NCI-H2029 (cell line): Measurements from ENCODE around the gene NAMPT.
"Not testable (repeated sequence)": the region's sequence is repeated elsewhere in the genome, so short reads cannot be mapped to it uniquely, and the experiment has no call there.

Experiments
- DNase-seq: peaks from one replicate; lab custom pipeline; 2025; lab: John Stamatoyannopoulos, UW

The NAMPT gene

GRCh38 chr7:106304568-106304967 is 19.8 kb upstream of the NAMPT start:
- DNase-seq: no peak

GRCh38 chr7:106298631-106299030 is 13.8 kb upstream of the NAMPT start:
- DNase-seq: not testable (repeated sequence)

GRCh38 chr7:106298155-106298554 is 13.4 kb upstream of the NAMPT start:
- DNase-seq: not testable (repeated sequence)

- no peak for DNase-seq
Measured at GRCh38 chr7:106294334-106294733, 9.6 kb upstream of the NAMPT start.

- DNase-seq: no peak
Measured at GRCh38 chr7:106291247-106291646, 6.5 kb upstream of the NAMPT start.

- DNase-seq: no peak
Measured at GRCh38 chr7:106290319-106290718, 5.5 kb upstream of the NAMPT start.

- no peak for DNase-seq
Measured at GRCh38 chr7:106289848-106290247, 5.1 kb upstream of the NAMPT start.

- DNase-seq: no peak
Measured at GRCh38 chr7:106288263-106288662, 3.5 kb upstream of the NAMPT start.

- DNase-seq: no peak
Measured at GRCh38 chr7:106287786-106288185, 3.0 kb upstream of the NAMPT start.

- no peak for DNase-seq
Measured at GRCh38 chr7:106285855-106286492, 1.2 kb upstream of the NAMPT start.

GRCh38 chr7:106285051-106285854 is 470 bp upstream of the NAMPT start:
- peak; percentile 98 for DNase-seq

GRCh38 chr7:106283831-106284713 is 711 bp downstream of the NAMPT start:
- peak; percentile 60 for DNase-seq

- no peak for DNase-seq
Measured at GRCh38 chr7:106283501-106283830, 1.3 kb downstream of the NAMPT start.

- DNase-seq: no peak
Measured at GRCh38 chr7:106282852-106283251, 1.9 kb downstream of the NAMPT start.

GRCh38 chr7:106282390-106282789 is 2.4 kb downstream of the NAMPT start:
- no peak for DNase-seq

- no peak for DNase-seq
Measured at GRCh38 chr7:106281585-106282318, 3.0 kb downstream of the NAMPT start.

- no peak for DNase-seq
Measured at GRCh38 chr7:106281127-106281526, 3.7 kb downstream of the NAMPT start.

- no peak for DNase-seq
Measured at GRCh38 chr7:106279425-106280197, 5.2 kb downstream of the NAMPT start.

- DNase-seq: no peak
Measured at GRCh38 chr7:106278695-106279094, 6.1 kb downstream of the NAMPT start.

GRCh38 chr7:106277976-106278375 is 6.8 kb downstream of the NAMPT start:
- no peak for DNase-seq

GRCh38 chr7:106276513-106276912 is 8.3 kb downstream of the NAMPT start:
- DNase-seq: no peak
